OCI-LY3 (cell line): ENCODE results near the gene FTCD.

ENCODE experiments used
- H2AFZ ChIP-seq: fragments of 200-600, 300-600 bp; shearing (Covaris generic); 2 replicates; pipeline ENCODE4 v1.6.0; 2014; ENCODE audit warnings: antibody characterized with exemption, low read depth, low read length
- H3K27ac ChIP-seq: fragments of 200-600, 300-600 bp; sonication (generic); 2 replicates; pipeline ENCODE4 v1.5.1; 2014; ENCODE audit warnings: mild to moderate bottlenecking, low read length, moderate library complexity, mixed read lengths
- H3K27me3 ChIP-seq: fragments of 200-600, 300-600 bp; sonication (generic); 2 replicates; pipeline ENCODE4 v1.6.1; 2014; ENCODE audit warnings: low read depth, low read length, mixed read lengths
- H3K36me3 ChIP-seq: fragments of 200-600, 300-600 bp; sonication (generic); replicated peaks from 2 replicates; pipeline ENCODE3; 2014; ENCODE audit warnings: low read depth, low read length, mixed read lengths
- H3K4me1 ChIP-seq: fragments of 300-600, 200-600 bp; sonication (generic); 2 replicates; pipeline ENCODE4 v1.6.1; 2014; ENCODE audit warnings: low read length, mixed read lengths
- H3K4me2 ChIP-seq: fragments of 200-600, 300-600 bp; sonication (generic); 2 replicates; pipeline ENCODE4 v1.6.1; 2014; ENCODE audit warnings: low read length, mixed read lengths
- H3K4me3 ChIP-seq: fragments of 300-600, 200-600 bp; sonication (generic); 2 replicates; pipeline ENCODE4 v1.5.1; 2014; ENCODE audit warnings: antibody characterized with exemption, mild to moderate bottlenecking, low read length, moderate library complexity
- H3K79me2 ChIP-seq: fragments of 300-600, 200-600 bp; shearing (Covaris generic); 2 replicates; pipeline ENCODE4 v1.6.1; 2014; ENCODE audit warnings: mild to moderate bottlenecking, low read length, mixed read lengths
- H3K9ac ChIP-seq: fragments of 300-600, 200-600 bp; shearing (Covaris generic); 2 replicates; pipeline ENCODE4 v1.6.0; 2014; ENCODE audit warnings: mild to moderate bottlenecking, low read length, moderate library complexity
- H3K9me3 ChIP-seq: fragments of 200-600, 300-600 bp; shearing (Covaris generic); 2 replicates; pipeline ENCODE4 v1.6.1; 2014; ENCODE audit warnings: low read length, mixed read lengths; ENCODE audit not compliant: insufficient read depth
- H4K20me1 ChIP-seq: fragments of 200-600, 300-600 bp; sonication (generic); 2 replicates; pipeline ENCODE4 v1.6.1; 2016; ENCODE audit warnings: low read length, mixed read lengths; ENCODE audit not compliant: insufficient read depth
- EZH2phosphoT487 ChIP-seq: fragments of 200-600 bp; shearing (Covaris generic); IDR thresholded peaks from 2 replicates; pipeline ENCODE4 v1.6.1; 2018; ENCODE audit warnings: antibody characterized with exemption, mixed run types, low read depth
- TF ChIP-seq, protein P1 (sequence below): fragments of 200-600, 300-600 bp; sonication (generic); IDR thresholded peaks from 2 replicates; pipeline ENCODE4 v1.5.1; 2014; ENCODE audit warnings: antibody characterized with exemption, low read length, low read depth

Gene FTCD

DNA sequence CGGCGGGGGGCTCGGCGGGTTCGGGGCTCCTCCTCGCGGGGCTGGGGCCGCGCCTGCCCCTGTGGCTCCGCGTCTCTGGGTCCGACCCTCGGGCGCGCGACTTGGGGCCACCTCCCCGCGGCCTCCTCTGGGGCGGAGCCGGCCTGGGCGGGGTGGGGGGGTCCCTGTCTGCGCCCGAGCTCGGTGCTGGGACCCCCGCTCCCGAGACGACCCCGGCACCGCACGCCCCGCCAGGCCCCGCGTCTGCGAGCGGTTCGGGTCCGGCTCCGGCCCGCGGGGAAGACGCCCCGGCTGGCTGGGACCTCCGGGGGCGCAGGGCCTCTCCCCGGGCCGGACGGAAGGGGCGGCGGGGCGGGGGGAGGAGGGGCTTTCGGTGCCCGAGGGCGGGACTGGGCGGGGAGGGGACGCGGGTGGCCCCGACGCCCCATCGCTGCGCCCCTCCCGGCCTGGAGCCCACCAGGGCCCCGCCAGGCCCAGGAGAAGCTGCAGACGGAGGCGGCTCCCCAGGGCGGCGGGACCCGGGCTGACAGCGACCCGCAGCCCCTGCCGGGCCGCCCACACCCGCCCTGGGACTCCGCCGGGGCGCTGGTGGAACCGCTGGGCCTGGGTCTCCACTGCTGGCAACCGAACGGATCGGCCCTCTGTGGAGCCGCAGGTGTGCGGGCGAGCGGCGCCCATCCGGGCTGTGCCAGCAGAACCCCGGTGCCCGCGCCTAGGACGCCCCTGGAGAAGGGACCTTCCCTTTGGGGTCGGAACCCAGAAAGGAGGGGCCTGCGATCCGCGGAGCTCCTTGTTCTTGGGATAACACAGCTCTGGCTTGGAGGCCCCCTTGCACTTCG lies 56.9 kb downstream of the FTCD start:
- Histone ChIP-seq H3K27ac (no peak overlapping the region), H2AFZ (no peak overlapping the region), H3K9ac (no peak overlapping the region), H3K36me3 (no peaks in the 10 kb centered on the region), H3K9me3 (no peaks in the 10 kb centered on the region), H3K4me1 (no peaks in the 10 kb centered on the region), H3K4me3 (no peak overlapping the region), H3K27me3 (no peaks in the 10 kb centered on the region), H3K79me2 (no peaks in the 10 kb centered on the region), H4K20me1 (no peaks in the 10 kb centered on the region), H3K4me2 (no peak overlapping the region)
- TF ChIP-seq EZH2phosphoT487: no peak
- TF ChIP-seq, protein P1, sequence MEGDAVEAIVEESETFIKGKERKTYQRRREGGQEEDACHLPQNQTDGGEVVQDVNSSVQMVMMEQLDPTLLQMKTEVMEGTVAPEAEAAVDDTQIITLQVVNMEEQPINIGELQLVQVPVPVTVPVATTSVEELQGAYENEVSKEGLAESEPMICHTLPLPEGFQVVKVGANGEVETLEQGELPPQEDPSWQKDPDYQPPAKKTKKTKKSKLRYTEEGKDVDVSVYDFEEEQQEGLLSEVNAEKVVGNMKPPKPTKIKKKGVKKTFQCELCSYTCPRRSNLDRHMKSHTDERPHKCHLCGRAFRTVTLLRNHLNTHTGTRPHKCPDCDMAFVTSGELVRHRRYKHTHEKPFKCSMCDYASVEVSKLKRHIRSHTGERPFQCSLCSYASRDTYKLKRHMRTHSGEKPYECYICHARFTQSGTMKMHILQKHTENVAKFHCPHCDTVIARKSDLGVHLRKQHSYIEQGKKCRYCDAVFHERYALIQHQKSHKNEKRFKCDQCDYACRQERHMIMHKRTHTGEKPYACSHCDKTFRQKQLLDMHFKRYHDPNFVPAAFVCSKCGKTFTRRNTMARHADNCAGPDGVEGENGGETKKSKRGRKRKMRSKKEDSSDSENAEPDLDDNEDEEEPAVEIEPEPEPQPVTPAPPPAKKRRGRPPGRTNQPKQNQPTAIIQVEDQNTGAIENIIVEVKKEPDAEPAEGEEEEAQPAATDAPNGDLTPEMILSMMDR: no peak

- no peaks in the 10 kb centered on the region for H3K79me2 ChIP-seq
- no peaks in the 10 kb centered on the region for H3K4me1 ChIP-seq
- H3K4me2 ChIP-seq: no peak within 1 kb of the TSS
- H3K9ac ChIP-seq: no peak within 1 kb of the TSS
- H3K27me3 ChIP-seq: no peaks in the 10 kb centered on the region
- no peaks in the 10 kb centered on the region for H3K9me3 ChIP-seq
- no peaks in the 10 kb centered on the region for H3K36me3 ChIP-seq
- H4K20me1 ChIP-seq: no peaks in the 10 kb centered on the region
- H3K27ac ChIP-seq: no peak within 1 kb of the TSS
- TF ChIP-seq, protein P1: no peak
- no peak for TF ChIP-seq EZH2phosphoT487
- H3K4me3 ChIP-seq: no peak within 1 kb of the TSS
- H2AFZ ChIP-seq: no peak within 1 kb of the TSS
These were observed 57.8 kb downstream of the FTCD start, which contains the start of gene COL6A2 for GRCh38 chr21:46097336-46098293. TSS of gene COL6A2 (plus strand) at chr21:46098112.

GRCh38 chr21:46096596-46097335 lies 58.6 kb downstream of the FTCD start:
- no peaks in the 10 kb centered on the region for H3K27me3 ChIP-seq
- H2AFZ ChIP-seq: no peak overlapping the region
- H3K36me3 ChIP-seq: no peaks in the 10 kb centered on the region
- no peak for TF ChIP-seq EZH2phosphoT487
- TF ChIP-seq, protein P1: no peak
- H3K79me2 ChIP-seq: no peaks in the 10 kb centered on the region
- no peak overlapping the region for H3K4me3 ChIP-seq
- H3K27ac ChIP-seq: no peak overlapping the region
- H3K4me2 ChIP-seq: no peak overlapping the region
- no peaks in the 10 kb centered on the region for H3K9me3 ChIP-seq
- no peaks in the 10 kb centered on the region for H3K4me1 ChIP-seq
- H4K20me1 ChIP-seq: no peaks in the 10 kb centered on the region
- H3K9ac ChIP-seq: no peak overlapping the region
